B cell (primary cell): ENCODE measurements around the gene DCDC2C. TPM values are rescaled to one million over a fixed set of nuclear protein-coding genes. Genes with fewer than 3 reads are reported as not detected.

ENCODE experiments used
- ATAC-seq: fragments of 200-7000 bp; cut with Tn5 transposase; one replicate; pipeline ENCODE4 v1.10.0; 2021; ENCODE audit warnings: low read depth, mild to moderate bottlenecking, moderate number of reproducible peaks, moderate library complexity
- CTCF ChIA-PET: fragments of 350-600 bp; sonication (Branson Sonifier 250); formaldehyde crosslinking; loops from one replicate; lab custom pipeline; 2021; ENCODE audit warnings: antibody characterized with exemption, inconsistent platforms; lab: Charles Lee
- POLR2A ChIA-PET: fragments of 350-600 bp; sonication (Branson Sonifier 250); formaldehyde crosslinking; loops from one replicate; lab custom pipeline; 2021; ENCODE audit warnings: antibody characterized with exemption; lab: Charles Lee
- DNase-seq: peaks from one replicate; pipeline ENCODE4 v3.0.0; 2013
- H2AFZ ChIP-seq: 2 replicates; pipeline ENCODE4 v1.6.1; 2012; ENCODE audit warnings: mild to moderate bottlenecking, low read depth, low read length; ENCODE audit not compliant: insufficient read depth, poor library complexity, severe bottlenecking
- H3K27ac ChIP-seq, 2 donors: 1 replicate in 1 of 2; 2 replicates in 1 of 2; pipeline ENCODE4 v1.5.1; 2012 to 2013; ENCODE audit warnings: low read length in 2 of 2, mild to moderate bottlenecking in 2 of 2, moderate library complexity in 1 of 2
- H3K27me3 ChIP-seq, 4 experiments: fragments of 200-600 bp in 1 of 4; sonication (generic) in 1 of 4; replicated peaks in 1 of 4; 1 replicate in 2 of 4; 2 replicates in 2 of 4; pipeline versions ENCODE4 v1.6.1 to v1.7.0; 2013 to 2016; ENCODE audit warnings: low read length in 3 of 4, mild to moderate bottlenecking in 2 of 4, mixed read lengths in 1 of 4, moderate library complexity in 1 of 4; ENCODE audit not compliant: insufficient read depth in 4 of 4, control insufficient read depth in 3 of 4; ENCODE audit errors: control extremely low read depth in 1 of 4
- H3K36me3 ChIP-seq, 2 experiments: replicated peaks in 1 of 2; 1 replicate in 1 of 2; 2 replicates in 1 of 2; pipeline versions ENCODE4 v1.6.1 to v1.7.1; 2013; ENCODE audit warnings: low read length in 1 of 2; ENCODE audit not compliant: insufficient read depth in 2 of 2, control insufficient read depth in 1 of 2; ENCODE audit errors: control extremely low read depth in 1 of 2, extremely low read depth in 1 of 2
- H3K4me1 ChIP-seq, 2 donors: fragments of 200-600 bp in 1 of 2; sonication (generic) in 1 of 2; 1 replicate in 1 of 2; 2 replicates in 1 of 2; pipeline versions ENCODE4 v1.5.1 to v1.6.1; 2013 to 2017; ENCODE audit warnings: low read length in 2 of 2; ENCODE audit not compliant: control insufficient read depth in 2 of 2, insufficient read depth in 2 of 2
- H3K4me2 ChIP-seq: replicated peaks from 2 replicates; pipeline ENCODE3; 2012; ENCODE audit warnings: mild to moderate bottlenecking, low read depth, low read length; ENCODE audit not compliant: poor library complexity, severe bottlenecking
- H3K4me3 ChIP-seq, 5 experiments: fragments of 200-600 bp in 1 of 5; sonication (generic) in 1 of 5; 1 replicate in 3 of 5; 2 replicates in 2 of 5; pipeline versions ENCODE4 v1.5.1 to v1.7.0; 2011 to 2016; ENCODE audit warnings: low read length in 4 of 5, mild to moderate bottlenecking in 4 of 5, low read depth in 2 of 5, control low read depth in 1 of 5, moderate library complexity in 1 of 5; ENCODE audit not compliant: insufficient read depth in 1 of 5; ENCODE audit errors: control extremely low read depth in 1 of 5, extremely low read depth in 1 of 5
- H3K79me2 ChIP-seq: fragments of 200-600 bp; sonication (generic); one replicate; pipeline ENCODE4 v1.6.0; 2016; ENCODE audit warnings: low read length; ENCODE audit not compliant: control insufficient read depth, insufficient read depth
- H3K9ac ChIP-seq: fragments of 200-600 bp; sonication (generic); 2 replicates; pipeline ENCODE4 v1.6.1; 2017; ENCODE audit warnings: mild to moderate bottlenecking, low read length, moderate library complexity
- H3K9me3 ChIP-seq, 3 donors: one replicate each; pipeline versions ENCODE4 v1.6.1 to v1.7.1; 2013; ENCODE audit warnings: low read length in 2 of 3; ENCODE audit not compliant: control insufficient read depth in 2 of 3, insufficient read depth in 1 of 3; ENCODE audit errors: control extremely low read depth in 1 of 3
- H4K20me1 ChIP-seq: 2 replicates; pipeline ENCODE4 v1.6.0; 2012; ENCODE audit warnings: mild to moderate bottlenecking, low read length; ENCODE audit not compliant: insufficient read depth, control insufficient read depth, poor library complexity, severe bottlenecking
- H3K27ac Mint-ChIP-seq: one replicate; pipeline ENCODE4 v1.8.0; 2021; ENCODE audit warnings: mixed read lengths
- H3K27me3 Mint-ChIP-seq: one replicate; pipeline ENCODE4 v1.8.0; 2021; ENCODE audit warnings: mixed read lengths
- H3K4me1 Mint-ChIP-seq: one replicate; pipeline ENCODE4 v1.8.0; 2021; ENCODE audit warnings: mixed read lengths
- H3K4me3 Mint-ChIP-seq: one replicate; pipeline ENCODE4 v1.8.0; 2021; ENCODE audit warnings: mixed read lengths
- H3K9me3 Mint-ChIP-seq: one replicate; pipeline ENCODE4 v1.8.0; 2022; ENCODE audit warnings: mixed read lengths; ENCODE audit not compliant: insufficient read depth
- EZH2 ChIP-seq: IDR thresholded peaks from 2 replicates; pipeline ENCODE4 v1.6.1; 2012; ENCODE audit warnings: borderline replicate concordance, low read depth, mild to moderate bottlenecking, moderate library complexity, low read length; ENCODE audit not compliant: insufficient read depth, poor library complexity, severe bottlenecking
- WGBS: methylation state at CpG from one replicate; pipeline ENCODE4 v1.1.5; 2013; ENCODE audit warnings: missing lambda C conversion rate; ENCODE audit not compliant: insufficient coverage; 5-methylcytosine and 5-hydroxymethylcytosine counted together
- intact Hi-C: fragments of 100-400 bp; cut with micrococcal nuclease; formaldehyde crosslinking; loops from one replicate; pipeline ENCODE4 v1.10.0; 2022
- polyA plus RNA-seq: library from polyadenylated mRNA; depleted of rRNA; stranded (reverse); fragments of >200 nt; gene quantifications from 2 replicates; pipeline ENCODE4 v1.2.3, GENCODE V29; 2012
- total RNA-seq, 2 donors: library from RNA; stranded (reverse); fragments of 120-200 nt in 1 of 2; gene quantifications; 1 replicate in 1 of 2; 2 replicates in 1 of 2; pipeline versions ENCODE4 v1.2.3 to v1.2.4, GENCODE V29; 2013 to 2022
- TF ChIP-seq, protein P1 (sequence below): fragments of 200-600 bp; IDR thresholded peaks from one replicate; pipeline ENCODE4 v1.8.0; 2022; ENCODE audit warnings: antibody characterized with exemption, mild to moderate bottlenecking

The DCDC2C gene
- total and polyA plus RNA-seq, 2 donors (not counting 1 experiment from before 2014, with no cell fraction given) = not detected

DNA sequence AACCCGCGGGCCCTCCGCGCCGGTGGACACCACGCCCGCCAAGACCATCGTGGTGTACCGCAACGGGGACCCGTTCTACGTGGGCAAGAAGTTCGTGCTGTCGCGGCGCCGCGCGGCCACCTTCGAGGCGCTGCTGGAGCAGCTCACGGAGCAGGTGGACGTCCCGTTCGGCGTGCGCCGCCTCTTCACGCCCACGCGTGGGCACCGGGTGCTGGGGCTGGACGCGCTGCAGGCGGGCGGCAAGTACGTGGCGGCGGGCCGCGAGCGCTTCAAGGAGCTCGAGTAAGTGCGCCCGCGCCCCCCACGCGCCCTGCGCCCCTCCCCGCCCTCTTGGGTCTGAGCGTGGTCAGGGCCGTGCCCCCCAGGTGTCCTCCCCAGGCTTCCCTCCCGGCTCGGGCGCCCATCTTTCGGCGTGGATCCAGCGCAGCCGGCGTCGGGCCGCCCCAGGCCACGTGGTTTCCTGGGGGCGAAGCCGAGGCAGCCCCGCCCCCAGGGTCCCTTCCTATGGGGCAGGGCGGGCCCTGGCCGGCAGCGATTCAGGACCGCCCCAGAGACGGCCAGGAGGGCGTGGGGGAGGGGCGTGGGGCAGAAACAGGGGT, 481 bp downstream of the DCDC2C start:
- Histone ChIP-seq H3K4me2 (no peak overlapping the region), H3K36me3 (no peaks in the 10 kb centered on the region), H3K4me3 (no peak overlapping the region), H3K9ac (no peak overlapping the region), H3K4me1 (no peaks in the 10 kb centered on the region), H3K9me3 (peaks cover 0 to 6% (median 0%) of the 10 kb centered on the region in 3 donors), H3K79me2 (no peaks in the 10 kb centered on the region), H3K27me3 (peaks cover 0 to 12% (median 3%) of the 10 kb centered on the region in 4 experiments), H3K27ac (no peak overlapping the region), H2AFZ (no peak overlapping the region), H4K20me1 (no peaks in the 10 kb centered on the region)
- Mint-ChIP-seq H3K4me1 (no peaks in the 10 kb centered on the region), H3K27ac (no peak overlapping the region), H3K27me3 (peaks cover 34% of the 10 kb centered on the region), H3K9me3 (peaks cover 7% of the 10 kb centered on the region), H3K4me3 (no peak overlapping the region)
- ChIA-PET CTCF (no interaction called here), POLR2A (no interaction called here)
- ATAC-seq (no peak), DNase-seq (no peak)
- TF ChIP-seq, protein P1, sequence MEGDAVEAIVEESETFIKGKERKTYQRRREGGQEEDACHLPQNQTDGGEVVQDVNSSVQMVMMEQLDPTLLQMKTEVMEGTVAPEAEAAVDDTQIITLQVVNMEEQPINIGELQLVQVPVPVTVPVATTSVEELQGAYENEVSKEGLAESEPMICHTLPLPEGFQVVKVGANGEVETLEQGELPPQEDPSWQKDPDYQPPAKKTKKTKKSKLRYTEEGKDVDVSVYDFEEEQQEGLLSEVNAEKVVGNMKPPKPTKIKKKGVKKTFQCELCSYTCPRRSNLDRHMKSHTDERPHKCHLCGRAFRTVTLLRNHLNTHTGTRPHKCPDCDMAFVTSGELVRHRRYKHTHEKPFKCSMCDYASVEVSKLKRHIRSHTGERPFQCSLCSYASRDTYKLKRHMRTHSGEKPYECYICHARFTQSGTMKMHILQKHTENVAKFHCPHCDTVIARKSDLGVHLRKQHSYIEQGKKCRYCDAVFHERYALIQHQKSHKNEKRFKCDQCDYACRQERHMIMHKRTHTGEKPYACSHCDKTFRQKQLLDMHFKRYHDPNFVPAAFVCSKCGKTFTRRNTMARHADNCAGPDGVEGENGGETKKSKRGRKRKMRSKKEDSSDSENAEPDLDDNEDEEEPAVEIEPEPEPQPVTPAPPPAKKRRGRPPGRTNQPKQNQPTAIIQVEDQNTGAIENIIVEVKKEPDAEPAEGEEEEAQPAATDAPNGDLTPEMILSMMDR = no peak
- no peak for TF ChIP-seq EZH2
- WGBS = 38% methylated on average over 62 of the region's 73 CpGs
- intact Hi-C loops = no loop called here

DNA sequence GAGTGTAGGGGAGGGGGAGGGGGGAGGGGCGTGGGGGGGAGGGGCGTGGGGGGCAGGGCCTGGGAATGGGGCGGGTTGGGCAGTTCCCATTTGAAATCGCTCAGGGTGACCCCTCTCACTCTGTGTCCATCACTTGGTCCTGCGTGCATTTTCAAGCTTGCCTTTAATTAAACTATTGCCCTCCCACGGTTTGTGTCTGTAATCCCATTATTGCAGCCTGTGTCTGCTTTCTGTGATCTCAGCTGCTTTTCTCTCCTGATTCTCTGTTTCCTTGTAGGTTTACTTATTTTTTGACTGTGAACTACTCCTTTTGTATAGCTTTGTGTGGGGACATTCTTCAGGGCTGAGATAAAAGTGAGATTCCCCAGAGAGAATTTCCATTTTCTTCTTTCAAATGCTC, 1.3 kb downstream of the DCDC2C start:
- no peak overlapping the region for H2AFZ ChIP-seq
- ATAC-seq (no peak), DNase-seq (no peak)
- no peaks in the 10 kb centered on the region for H3K9me3 Mint-ChIP-seq
- H3K27me3 Mint-ChIP-seq = peaks cover 28% of the 10 kb centered on the region
- H3K27ac Mint-ChIP-seq = no peak overlapping the region
- intact Hi-C loops = no loop called here
- no peaks in the 10 kb centered on the region for H3K36me3 ChIP-seq
- H3K9me3 ChIP-seq = peaks cover 0 to 6% (median 0%) of the 10 kb centered on the region in 3 donors
- H3K9ac ChIP-seq = no peak overlapping the region
- CTCF ChIA-PET = no interaction called here
- 79% methylated on average over 2 of the region's 6 CpGs for WGBS
- no peak overlapping the region for H3K27ac ChIP-seq
- H3K27me3 ChIP-seq = peaks cover 0 to 12% (median 3%) of the 10 kb centered on the region in 4 experiments
- H3K4me1 Mint-ChIP-seq = no peaks in the 10 kb centered on the region
- no peaks in the 10 kb centered on the region for H3K4me1 ChIP-seq
- no peak overlapping the region for H3K4me3 Mint-ChIP-seq
- H3K79me2 ChIP-seq = no peaks in the 10 kb centered on the region
- no peak for TF ChIP-seq EZH2
- TF ChIP-seq, protein P1 = no peak
- no peaks in the 10 kb centered on the region for H4K20me1 ChIP-seq
- no peak overlapping the region for H3K4me2 ChIP-seq
- H3K4me3 ChIP-seq = no peak overlapping the region
- POLR2A ChIA-PET = no interaction called here
